Neuronal stem cell (in vitro differentiated cells): ENCODE results near the gene HAUS6.

Source experiments
- DNase-seq: peaks from one replicate; pipeline ENCODE4 v3.0.0-alpha.2; 2013; ENCODE audit warnings: low spot score
- H2AFZ ChIP-seq: one replicate; pipeline ENCODE4 v1.6.1; 2013; ENCODE audit warnings: mild to moderate bottlenecking, low read length, inconsistent platforms
- H2AK5ac ChIP-seq: 2 replicates; pipeline ENCODE4 v1.6.1; 2013; ENCODE audit warnings: low read depth, mild to moderate bottlenecking, inconsistent platforms, low read length, moderate library complexity, mixed read lengths
- H2BK120ac ChIP-seq: 2 replicates; pipeline ENCODE4 v1.6.1; 2013; ENCODE audit warnings: low read depth, mild to moderate bottlenecking, inconsistent platforms, low read length, moderate library complexity, mixed read lengths
- H2BK12ac ChIP-seq: one replicate; pipeline ENCODE4 v1.6.1; 2013; ENCODE audit warnings: low read length, inconsistent platforms
- H2BK15ac ChIP-seq: 2 replicates; pipeline ENCODE4 v1.6.1; 2013; ENCODE audit warnings: mild to moderate bottlenecking, low read length, inconsistent platforms, mixed read lengths
- H2BK5ac ChIP-seq: one replicate; pipeline ENCODE4 v1.6.1; 2013; ENCODE audit warnings: inconsistent platforms, mild to moderate bottlenecking, low read length, moderate library complexity
- H3K14ac ChIP-seq: one replicate; pipeline ENCODE4 v1.6.1; 2013; ENCODE audit warnings: low read length, inconsistent platforms
- H3K18ac ChIP-seq: 2 replicates; pipeline ENCODE4 v1.6.1; 2013; ENCODE audit warnings: low read length, inconsistent platforms
- H3K23ac ChIP-seq: 2 replicates; pipeline ENCODE4 v1.6.1; 2013; ENCODE audit warnings: low read depth, mild to moderate bottlenecking, mixed read lengths, low read length, inconsistent platforms; ENCODE audit not compliant: poor library complexity
- H3K27ac ChIP-seq: replicated peaks from 3 replicates; pipeline ENCODE4 v1.5.1; 2013; ENCODE audit warnings: low read length, inconsistent platforms
- H3K27me3 ChIP-seq, 3 experiments: 2 replicates each; pipeline ENCODE4 v1.6.1; 2013; ENCODE audit warnings: low read length in 3 of 3, mild to moderate bottlenecking in 2 of 3, inconsistent platforms in 1 of 3, low read depth in 1 of 3, mixed read lengths in 1 of 3, moderate library complexity in 1 of 3; ENCODE audit not compliant: control insufficient read depth in 3 of 3, insufficient read depth in 3 of 3
- H3K36me3 ChIP-seq, 2 donors: replicated peaks in 1 of 2; 2 replicates each; pipeline ENCODE4 v1.6.1; 2013; ENCODE audit warnings: low read length in 2 of 2; ENCODE audit not compliant: control insufficient read depth in 2 of 2, insufficient read depth in 2 of 2
- H3K4ac ChIP-seq: 2 replicates; pipeline ENCODE4 v1.6.1; 2013; ENCODE audit warnings: inconsistent platforms, mild to moderate bottlenecking, low read length, moderate library complexity
- H3K4me1 ChIP-seq, 2 donors: 1 replicate in 1 of 2; 2 replicates in 1 of 2; pipeline ENCODE4 v1.6.1; 2013; ENCODE audit warnings: low read length in 2 of 2, low read depth in 1 of 2; ENCODE audit not compliant: control insufficient read depth in 2 of 2, insufficient read depth in 1 of 2
- H3K4me2 ChIP-seq: one replicate; pipeline ENCODE4 v1.6.1; 2013; ENCODE audit warnings: mild to moderate bottlenecking, low read length, inconsistent platforms; ENCODE audit not compliant: insufficient read depth, poor library complexity, severe bottlenecking
- H3K4me3 ChIP-seq, 2 donors: 2 replicates each; pipeline ENCODE4 v1.5.1; 2013; ENCODE audit warnings: low read length in 2 of 2, mild to moderate bottlenecking in 2 of 2, inconsistent platforms in 1 of 2, moderate library complexity in 1 of 2
- H3K79me1 ChIP-seq: one replicate; pipeline ENCODE4 v1.6.1; 2013; ENCODE audit warnings: low read depth, mild to moderate bottlenecking, inconsistent platforms, low read length, moderate library complexity
- H3K9ac ChIP-seq: one replicate; pipeline ENCODE4 v1.6.1; 2013; ENCODE audit warnings: mild to moderate bottlenecking, low read depth, low read length, inconsistent platforms; ENCODE audit not compliant: poor library complexity
- H3K9me3 ChIP-seq, 2 donors: replicated peaks in 1 of 2; 2 replicates each; pipeline versions ENCODE3 to v1.6.1; 2013; ENCODE audit warnings: low read length in 2 of 2, mild to moderate bottlenecking in 2 of 2, inconsistent platforms in 1 of 2, low read depth in 1 of 2, mixed read lengths in 1 of 2, moderate library complexity in 1 of 2; ENCODE audit not compliant: control insufficient read depth in 2 of 2, insufficient read depth in 1 of 2
- H4K8ac ChIP-seq: one replicate; pipeline ENCODE4 v1.6.1; 2013; ENCODE audit warnings: low read depth, mild to moderate bottlenecking, inconsistent platforms, low read length, moderate library complexity
- H4K91ac ChIP-seq: one replicate; pipeline ENCODE4 v1.6.1; 2013; ENCODE audit warnings: low read length, low read depth, mild to moderate bottlenecking, inconsistent platforms; ENCODE audit not compliant: poor library complexity
- WGBS, 2 donors: extraction: QIAGEN DNeasy Blood & Tissue Kit; methylation state at CpG; one replicate each; pipeline ENCODE4 v1.1.7; 2013; ENCODE audit warnings: missing lambda C conversion rate in 2 of 2, mixed read lengths in 1 of 2; ENCODE audit not compliant: insufficient read length in 2 of 2, insufficient replicate concordance in 1 of 2; ENCODE audit errors: extremely low coverage in 2 of 2; 5-methylcytosine and 5-hydroxymethylcytosine counted together

The HAUS6 gene

GRCh38 chr9:19074229-19074628 is 28.5 kb downstream of the HAUS6 start:
- Histone ChIP-seq H4K8ac (no peak overlapping the region), H3K79me1 (peaks cover 4% of the 10 kb centered on the region), H3K27ac (no peak overlapping the region), H3K4me1 (no peaks in the 10 kb centered on the region), H3K14ac (no peak overlapping the region), H2AFZ (no peak overlapping the region), H4K91ac (no peak overlapping the region), H3K18ac (no peak overlapping the region), H3K27me3 (no peaks in the 10 kb centered on the region), H3K4ac (no peak overlapping the region), H2AK5ac (no peak overlapping the region), H2BK5ac (no peak overlapping the region), H3K4me3 (no peak overlapping the region), H3K9me3 (peaks cover 0 to 6% of the 10 kb centered on the region in 2 donors), H3K9ac (no peak overlapping the region), H3K36me3 (peaks cover 22 to 98% of the 10 kb centered on the region in 2 donors), H3K23ac (no peak overlapping the region), H2BK15ac (no peak overlapping the region), H3K4me2 (no peak overlapping the region), H2BK12ac (no peak overlapping the region), H2BK120ac (no peak overlapping the region)
- DNase-seq = no peak
- WGBS, 2 donors = no CpG with 5 or more reads among the region's 2 CpGs

- Histone ChIP-seq H2AFZ (no peak overlapping the region), H4K91ac (no peak overlapping the region), H3K9ac (no peak overlapping the region), H2BK120ac (no peak overlapping the region), H3K9me3 (peaks cover 0 to 2% of the 10 kb centered on the region in 2 donors), H2BK12ac (no peak overlapping the region), H3K27ac (no peak overlapping the region), H3K23ac (no peak overlapping the region), H2AK5ac (no peak overlapping the region), H3K4me2 (no peak overlapping the region), H2BK15ac (no peak overlapping the region), H3K79me1 (peaks cover 2% of the 10 kb centered on the region), H2BK5ac (no peak overlapping the region), H3K4me3 (no peak overlapping the region), H3K4ac (no peak overlapping the region), H3K4me1 (no peaks in the 10 kb centered on the region), H3K36me3 (peaks cover 18 to 73% of the 10 kb centered on the region in 2 donors), H3K14ac (no peak overlapping the region), H3K18ac (no peak overlapping the region), H3K27me3 (no peaks in the 10 kb centered on the region), H4K8ac (no peak overlapping the region)
- no peak for DNase-seq
Observed at GRCh38 chr9:19057033-19057432, 45.7 kb downstream of the HAUS6 start.

GRCh38 chr9:19050637-19051591 is 51.8 kb downstream of the HAUS6 start:
- Histone ChIP-seq H2AFZ (no peak overlapping the region), H3K36me3 (peaks cover 0 to 33% of the 10 kb centered on the region in 2 donors), H2BK5ac (no peak overlapping the region), H3K79me1 (no peaks in the 10 kb centered on the region), H3K18ac (no peak overlapping the region), H3K4me1 (peaks cover 1 to 3% of the 10 kb centered on the region in 2 donors), H3K14ac (no peak overlapping the region), H3K23ac (no peak overlapping the region), H3K9me3 (no peaks in the 10 kb centered on the region), H2AK5ac (no peak overlapping the region), H3K4me2 (peak overlapping the region; percentile 74), H2BK15ac (no peak overlapping the region), H3K9ac (no peak overlapping the region), H2BK120ac (no peak overlapping the region), H3K4me3 (peak overlapping the region in 1 of 2 donors; percentile 70), H3K27ac (no peak overlapping the region), H3K4ac (no peak overlapping the region), H4K91ac (no peak overlapping the region), H4K8ac (no peak overlapping the region), H2BK12ac (no peak overlapping the region), H3K27me3 (no peaks in the 10 kb centered on the region)
- WGBS, 2 donors = no CpG with 5 or more reads among the region's 12 CpGs
- DNase-seq = no peak

- Histone ChIP-seq H3K4me3 (peak overlapping the region; percentile 70 to 95), H3K18ac (no peak overlapping the region), H3K9ac (peak overlapping the region; percentile 26), H3K27me3 (no peaks in the 10 kb centered on the region), H2BK12ac (no peak overlapping the region), H3K23ac (no peak overlapping the region), H2BK120ac (no peak overlapping the region), H3K9me3 (no peaks in the 10 kb centered on the region), H2AK5ac (no peak overlapping the region), H3K79me1 (no peaks in the 10 kb centered on the region), H3K4me2 (peak overlapping the region; percentile 74), H2AFZ (peak overlapping the region; percentile 86), H3K14ac (no peak overlapping the region), H4K91ac (no peak overlapping the region), H2BK15ac (no peak overlapping the region), H3K4ac (no peak overlapping the region), H3K4me1 (peaks cover 1 to 3% of the 10 kb centered on the region in 2 donors), H2BK5ac (no peak overlapping the region), H3K36me3 (peaks cover 0 to 26% of the 10 kb centered on the region in 2 donors), H4K8ac (no peak overlapping the region), H3K27ac (no peak overlapping the region)
- WGBS, 2 donors = no CpG with 5 or more reads among the region's 33 CpGs
- DNase-seq = no peak
Observed at GRCh38 chr9:19049917-19050636, 52.6 kb downstream of the HAUS6 start.
